ENCODE data around the gene DCUN1D1.

The DCUN1D1 gene

DNA sequence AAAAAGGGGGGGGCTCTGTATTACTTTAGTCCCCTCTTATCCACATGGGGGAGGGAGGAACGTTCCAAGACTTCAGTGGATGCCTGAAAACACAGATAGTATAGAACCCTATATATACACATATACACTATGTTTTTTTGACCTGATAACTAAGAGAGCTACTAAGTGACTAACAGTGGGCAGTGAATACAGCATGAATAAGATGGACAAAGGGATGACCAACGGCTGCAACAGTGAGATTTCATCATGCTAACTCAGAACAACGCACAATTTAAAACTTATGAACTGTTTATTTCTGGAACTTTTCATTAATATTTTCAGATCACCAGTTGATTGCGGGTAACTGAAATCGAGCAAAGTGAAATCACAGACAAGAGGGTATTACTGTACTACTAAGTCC is 7.3 kb downstream of the DCUN1D1 start:
- no peak for DNase-seq (ENCODE audit: low read depth)
- TF ChIP-seq, protein P1, sequence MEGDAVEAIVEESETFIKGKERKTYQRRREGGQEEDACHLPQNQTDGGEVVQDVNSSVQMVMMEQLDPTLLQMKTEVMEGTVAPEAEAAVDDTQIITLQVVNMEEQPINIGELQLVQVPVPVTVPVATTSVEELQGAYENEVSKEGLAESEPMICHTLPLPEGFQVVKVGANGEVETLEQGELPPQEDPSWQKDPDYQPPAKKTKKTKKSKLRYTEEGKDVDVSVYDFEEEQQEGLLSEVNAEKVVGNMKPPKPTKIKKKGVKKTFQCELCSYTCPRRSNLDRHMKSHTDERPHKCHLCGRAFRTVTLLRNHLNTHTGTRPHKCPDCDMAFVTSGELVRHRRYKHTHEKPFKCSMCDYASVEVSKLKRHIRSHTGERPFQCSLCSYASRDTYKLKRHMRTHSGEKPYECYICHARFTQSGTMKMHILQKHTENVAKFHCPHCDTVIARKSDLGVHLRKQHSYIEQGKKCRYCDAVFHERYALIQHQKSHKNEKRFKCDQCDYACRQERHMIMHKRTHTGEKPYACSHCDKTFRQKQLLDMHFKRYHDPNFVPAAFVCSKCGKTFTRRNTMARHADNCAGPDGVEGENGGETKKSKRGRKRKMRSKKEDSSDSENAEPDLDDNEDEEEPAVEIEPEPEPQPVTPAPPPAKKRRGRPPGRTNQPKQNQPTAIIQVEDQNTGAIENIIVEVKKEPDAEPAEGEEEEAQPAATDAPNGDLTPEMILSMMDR (conservative IDR thresholded peaks at IDR 0.05; ENCODE audit: low read depth, low read length) = no peak
- no peak overlapping the region for H3K4me3 ChIP-seq (ENCODE audit: low read depth, low read length)

DNA sequence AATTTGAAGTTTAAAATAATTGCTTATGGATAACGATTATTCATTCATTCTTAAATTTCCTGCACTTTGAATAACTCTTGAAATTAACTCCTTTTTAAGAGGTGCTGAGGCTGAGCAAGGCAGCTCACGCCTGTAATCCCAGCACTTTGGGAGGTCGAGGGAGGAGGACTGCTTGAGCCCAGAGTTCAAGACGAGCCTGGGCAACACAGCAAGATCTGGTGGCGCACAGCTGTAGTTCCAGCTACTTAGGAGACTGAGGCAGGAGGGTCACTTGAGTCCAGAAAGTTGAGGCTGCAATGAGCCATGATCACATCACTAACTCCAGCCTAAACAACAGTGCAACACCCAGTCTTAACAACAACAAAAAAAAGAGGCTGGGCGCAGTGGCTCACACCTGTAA is 8.0 kb downstream of the DCUN1D1 start:
- no peak for DNase-seq (ENCODE audit: low read depth)
- no peak overlapping the region for H3K4me3 ChIP-seq (ENCODE audit: low read depth, low read length)

DNA sequence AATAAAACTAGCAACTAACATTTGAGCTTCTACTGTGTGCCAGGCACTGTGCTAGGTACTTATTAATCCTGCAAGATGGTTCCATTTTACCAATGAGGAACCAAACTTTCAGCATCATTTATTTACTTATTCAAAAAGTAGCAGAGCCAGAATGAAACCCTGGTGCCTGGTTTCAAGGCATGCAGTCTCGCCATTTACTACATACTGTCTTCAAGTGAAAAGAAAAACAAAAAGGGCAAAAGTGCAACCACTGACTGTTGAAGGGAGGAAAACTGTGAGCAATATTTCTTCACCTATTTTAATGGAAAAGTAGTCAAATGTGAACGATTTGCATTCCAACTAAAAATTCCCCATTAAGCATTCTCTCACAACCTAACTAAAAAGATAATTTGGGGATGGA is 8.7 kb downstream of the DCUN1D1 start:
- TF ChIP-seq, protein P1 (conservative IDR thresholded peaks at IDR 0.05; ENCODE audit: low read depth, low read length) = no peak
- no peak overlapping the region for H3K4me3 ChIP-seq (ENCODE audit: low read depth, low read length)
- peak; percentile 84 for DNase-seq (ENCODE audit: low read depth)

More for the DNA sequence above, 8.0 kb downstream of the DCUN1D1 start:
- TF ChIP-seq, protein P1 (conservative IDR thresholded peaks at IDR 0.05; ENCODE audit: low read depth, low read length) = no peak

DNA sequence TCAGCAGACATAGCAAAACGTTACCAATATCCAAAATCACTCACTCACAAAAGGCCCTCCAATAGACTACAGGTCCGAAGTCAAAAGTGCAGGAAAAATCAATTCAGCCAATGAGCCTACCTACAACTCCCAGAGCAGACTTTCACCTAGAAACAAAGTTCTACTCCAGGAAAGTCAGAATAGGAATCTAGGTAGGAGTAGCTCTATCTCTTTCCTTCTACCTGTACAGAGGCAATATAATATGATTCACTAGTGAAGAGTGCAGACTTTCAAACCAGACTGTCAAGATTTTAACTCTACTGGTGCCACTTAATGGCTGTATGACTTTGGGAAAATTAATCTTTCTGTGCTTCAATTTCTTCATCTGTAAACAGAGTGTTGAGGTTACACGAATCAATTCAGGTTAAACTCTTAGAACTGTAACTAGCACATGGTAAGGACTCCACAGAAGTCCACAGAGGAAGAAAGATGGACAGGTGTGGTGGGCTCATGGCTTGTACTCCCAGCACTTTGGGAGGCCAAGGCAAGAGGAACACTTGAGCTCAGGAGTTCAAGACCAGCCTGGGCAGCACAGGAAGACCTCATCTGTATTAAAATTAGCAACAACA is 9.4 kb downstream of the DCUN1D1 start:
- no peak overlapping the region for H3K4me3 ChIP-seq (ENCODE audit: low read depth, low read length)
- DNase-seq (ENCODE audit: low read depth) = no peak
- TF ChIP-seq, protein P1 (conservative IDR thresholded peaks at IDR 0.05; ENCODE audit: low read depth, low read length) = no peak

DNA sequence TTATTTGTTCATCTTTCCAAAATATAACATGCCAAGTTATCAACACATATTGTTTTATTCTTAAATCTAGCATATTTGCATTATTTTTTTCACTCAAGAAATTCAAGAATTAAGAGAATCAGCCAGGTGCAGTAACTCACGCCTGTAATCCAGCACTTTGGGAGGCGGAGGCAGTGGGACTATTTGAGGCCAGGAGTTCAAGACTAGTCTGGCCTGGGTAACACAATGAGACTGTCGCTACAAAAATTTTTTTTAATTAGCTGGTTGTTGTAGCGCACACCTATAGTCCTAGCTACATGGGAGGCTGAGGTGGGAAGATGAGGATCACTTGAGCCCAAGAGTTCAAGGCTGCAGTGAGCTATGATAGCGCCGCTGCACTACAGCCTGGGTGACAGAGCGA is 10.5 kb downstream of the DCUN1D1 start:
- DNase-seq (ENCODE audit: low read depth) = no peak
- H3K4me3 ChIP-seq (ENCODE audit: low read depth, low read length) = no peak overlapping the region
- TF ChIP-seq, protein P1 (conservative IDR thresholded peaks at IDR 0.05; ENCODE audit: low read depth, low read length) = no peak

DNA sequence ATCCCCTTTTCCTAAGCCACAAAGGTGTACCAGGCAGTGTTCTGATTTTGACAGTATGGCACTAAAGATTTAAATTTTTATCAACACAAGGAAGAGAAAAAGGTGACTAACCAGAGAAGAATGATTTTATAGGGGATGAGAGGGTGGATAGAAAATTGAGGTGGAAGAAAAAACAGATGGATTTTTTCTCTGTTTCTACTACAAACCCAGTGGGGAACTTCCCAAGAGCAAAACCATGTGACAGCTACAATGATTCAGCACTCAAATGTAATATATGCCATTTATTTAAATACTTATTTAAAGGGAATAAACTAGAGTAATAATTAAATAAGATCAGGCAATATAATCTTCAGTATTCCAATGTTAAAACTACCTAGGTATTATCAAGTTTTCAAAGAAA is 11.1 kb downstream of the DCUN1D1 start:
- H3K4me3 ChIP-seq (ENCODE audit: low read depth, low read length) = no peak overlapping the region
- DNase-seq (ENCODE audit: low read depth) = peak; percentile 85
- TF ChIP-seq, protein P1 (conservative IDR thresholded peaks at IDR 0.05; ENCODE audit: low read depth, low read length) = no peak
